Activated B cell treated with CpG ODN at 0.5 μM for 24 hours (primary cell): ENCODE results near the gene FAM168A. TPM values are rescaled to one million over a fixed set of nuclear protein-coding genes. Genes with fewer than 3 reads are reported as not detected.

ENCODE experiments used
- ATAC-seq: fragments of 200-7000 bp; cut with Tn5 transposase; one replicate; pipeline ENCODE4 v1.10.0; 2021; ENCODE audit warnings: low read depth, mild to moderate bottlenecking, moderate library complexity
- CTCF ChIA-PET: fragments of 350-600 bp; sonication (Branson Sonifier 250); formaldehyde crosslinking; loops from one replicate; lab custom pipeline; 2021; ENCODE audit warnings: antibody characterized with exemption; lab: Charles Lee
- POLR2A ChIA-PET: fragments of 350-600 bp; sonication (Branson Sonifier 250); formaldehyde crosslinking; loops from one replicate; lab custom pipeline; 2021; ENCODE audit warnings: antibody characterized with exemption; lab: Charles Lee
- DNase-seq: peaks from one replicate; pipeline ENCODE4 v3.0.0; 2022
- H3K27ac Mint-ChIP-seq: one replicate; pipeline ENCODE4 v1.8.0; 2020; ENCODE audit warnings: mixed read lengths
- H3K27me3 Mint-ChIP-seq: one replicate; pipeline ENCODE4 v1.8.0; 2021; ENCODE audit warnings: mixed read lengths
- H3K36me3 Mint-ChIP-seq: one replicate; pipeline ENCODE4 v1.8.0; 2021; ENCODE audit warnings: low read depth, mixed read lengths
- H3K4me1 Mint-ChIP-seq: one replicate; pipeline ENCODE4 v1.8.0; 2021; ENCODE audit warnings: mixed read lengths
- H3K4me3 Mint-ChIP-seq: one replicate; pipeline ENCODE4 v1.8.0; 2020; ENCODE audit warnings: mild to moderate bottlenecking, mixed read lengths
- H3K9me3 Mint-ChIP-seq: one replicate; pipeline ENCODE4 v1.8.0; 2020; ENCODE audit warnings: mixed read lengths
- CTCF ChIP-seq: fragments of 200-600 bp; IDR thresholded peaks from one replicate; pipeline ENCODE4 v1.8.0; 2022; ENCODE audit warnings: antibody characterized with exemption, mild to moderate bottlenecking
- intact Hi-C: fragments of 100-400 bp; cut with micrococcal nuclease; formaldehyde crosslinking; loops from one replicate; pipeline ENCODE4 v1.15.1; 2024
- total RNA-seq: library from RNA; stranded (reverse); gene quantifications from 2 replicates; pipeline ENCODE4 v1.2.3, GENCODE V29; 2022

Gene FAM168A
- total RNA-seq, 1 donor from 2014 or later = 16.5 TPM

GRCh38 chr11:73381589-73381988, 216.3 kb downstream of the FAM168A start:
- Mint-ChIP-seq H3K27ac (peak overlapping the region; percentile 89), H3K9me3 (no peaks in the 10 kb centered on the region), H3K36me3 (peaks cover 16% of the 10 kb centered on the region), H3K4me1 (peaks cover 97% of the 10 kb centered on the region), H3K4me3 (peak overlapping the region; percentile 79), H3K27me3 (no peaks in the 10 kb centered on the region)
- ATAC-seq (no peak), DNase-seq (no peak)
- intact Hi-C loops = loop anchor here (10.0 kb wide), 2 partner anchors 557 to 1157 kb away; partner anchors contain the start of gene INPPL1
- ChIA-PET POLR2A (interaction anchor here (0.6 kb wide), 1 partner anchor 302 kb away, joined by 3 read pairs; no protein-coding TSS in a partner anchor), CTCF (interaction anchor here (1.8 to 2.3 kb wide), 2 partner anchors 12 to 30 kb away, joined by 5 to 12 read pairs; no protein-coding TSS in a partner anchor)
- no peak for TF ChIP-seq CTCF

- Mint-ChIP-seq H3K4me3 (peak overlapping the region; percentile 58), H3K9me3 (no peaks in the 10 kb centered on the region), H3K27ac (peak overlapping the region; percentile 89), H3K36me3 (peaks cover 16% of the 10 kb centered on the region), H3K27me3 (no peaks in the 10 kb centered on the region), H3K4me1 (peaks cover 92% of the 10 kb centered on the region)
- CTCF ChIA-PET = interaction anchor here (1.8 to 2.2 kb wide), 2 partner anchors 13 to 30 kb away, joined by 5 to 13 read pairs; no protein-coding TSS in a partner anchor
- POLR2A ChIA-PET = interaction anchor here (0.6 kb wide), 1 partner anchor 302 kb away, joined by 3 read pairs; no protein-coding TSS in a partner anchor
- intact Hi-C loops = loop anchor here (10.0 kb wide), 2 partner anchors 556 to 1156 kb away; partner anchors contain the start of gene INPPL1
- no peak for TF ChIP-seq CTCF
- no peak for DNase-seq
- ATAC-seq = no peak
These were observed 217.0 kb downstream of the FAM168A start for GRCh38 chr11:73380897-73381410.

- no peaks in the 10 kb centered on the region for H3K27me3 Mint-ChIP-seq
- ChIA-PET CTCF (interaction anchor here (1.2 to 2.2 kb wide), 2 partner anchors 13 to 29 kb away, joined by 3 to 13 read pairs; no protein-coding TSS in a partner anchor), POLR2A (interaction anchor here (1.3 kb wide), 1 partner anchor 8 kb away, joined by 5 read pairs; no protein-coding TSS in a partner anchor)
- intact Hi-C loops = loop anchor here (10.0 kb wide), 2 partner anchors 556 to 1156 kb away; partner anchors contain the start of gene INPPL1
- H3K27ac Mint-ChIP-seq = peak overlapping the region; percentile 89
- no peaks in the 10 kb centered on the region for H3K9me3 Mint-ChIP-seq
- H3K36me3 Mint-ChIP-seq = peaks cover 16% of the 10 kb centered on the region
- TF ChIP-seq CTCF = no peak
- ATAC-seq = no peak
- peak overlapping the region; percentile 89 for H3K4me3 Mint-ChIP-seq
- DNase-seq = no peak
- H3K4me1 Mint-ChIP-seq = peaks cover 92% of the 10 kb centered on the region
These were observed 217.6 kb downstream of the FAM168A start for GRCh38 chr11:73380331-73380730.

GRCh38 chr11:73379189-73379880, 218.6 kb downstream of the FAM168A start:
- DNase-seq (no peak), ATAC-seq (no peak)
- intact Hi-C loops = loop anchor here (5.0 kb wide), 2 partner anchors 72 to 603 kb away; partner anchors contain the start of genes ARHGEF17 and UCP2
- no peaks in the 10 kb centered on the region for H3K9me3 Mint-ChIP-seq
- peak overlapping the region; percentile 89 for H3K27ac Mint-ChIP-seq
- H3K36me3 Mint-ChIP-seq = peaks cover 14% of the 10 kb centered on the region
- peak overlapping the region; percentile 89 for H3K4me3 Mint-ChIP-seq
- no peaks in the 10 kb centered on the region for H3K27me3 Mint-ChIP-seq
- H3K4me1 Mint-ChIP-seq = peaks cover 84% of the 10 kb centered on the region
- ChIA-PET POLR2A (interaction anchor here (1.3 kb wide), 2 partner anchors 9 to 11 kb away, joined by 3 to 5 read pairs; no protein-coding TSS in a partner anchor), CTCF (interaction anchor here (1.2 to 2.2 kb wide), 2 partner anchors 14 to 28 kb away, joined by 3 to 13 read pairs; no protein-coding TSS in a partner anchor)
- no peak for TF ChIP-seq CTCF
